NCI-H526 treated with DMSO at 0.1 percent for 48 hours (cell line): ENCODE results near the gene FAM241A.
A peak's percentile ranks its signal among the peaks of the same experiment; 100 is the strongest.
"Not testable (repeated sequence)": the region's sequence is repeated elsewhere in the genome, so short reads cannot be mapped to it uniquely, and the experiment has no call there.

Experiments
- DNase-seq: peaks from one replicate; lab custom pipeline; 2025; lab: John Stamatoyannopoulos, UW

FAM241A gene

DNA sequence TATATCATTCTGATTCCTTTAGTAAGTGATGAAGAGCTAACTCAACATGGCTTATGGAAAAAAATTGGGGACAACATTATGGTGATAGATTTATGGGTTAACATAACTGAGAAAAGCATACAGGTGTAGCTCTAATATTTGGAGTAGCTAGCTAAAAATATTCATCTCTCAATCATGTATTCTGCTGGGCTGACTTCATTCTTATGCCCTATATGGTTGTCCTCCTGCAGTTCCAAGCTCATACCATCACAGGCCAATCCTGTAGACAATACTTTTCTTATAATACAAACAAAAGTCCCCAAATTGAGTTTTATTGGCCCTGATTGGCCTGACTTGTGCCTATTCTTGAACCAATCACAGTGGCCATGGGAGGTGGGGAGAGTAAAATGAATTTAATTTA is 6.7 kb upstream of the FAM241A start:
- no peak for DNase-seq

GRCh38 chr4:112140536-112140935 is 4.7 kb upstream of the FAM241A start:
- DNase-seq = no peak

DNA sequence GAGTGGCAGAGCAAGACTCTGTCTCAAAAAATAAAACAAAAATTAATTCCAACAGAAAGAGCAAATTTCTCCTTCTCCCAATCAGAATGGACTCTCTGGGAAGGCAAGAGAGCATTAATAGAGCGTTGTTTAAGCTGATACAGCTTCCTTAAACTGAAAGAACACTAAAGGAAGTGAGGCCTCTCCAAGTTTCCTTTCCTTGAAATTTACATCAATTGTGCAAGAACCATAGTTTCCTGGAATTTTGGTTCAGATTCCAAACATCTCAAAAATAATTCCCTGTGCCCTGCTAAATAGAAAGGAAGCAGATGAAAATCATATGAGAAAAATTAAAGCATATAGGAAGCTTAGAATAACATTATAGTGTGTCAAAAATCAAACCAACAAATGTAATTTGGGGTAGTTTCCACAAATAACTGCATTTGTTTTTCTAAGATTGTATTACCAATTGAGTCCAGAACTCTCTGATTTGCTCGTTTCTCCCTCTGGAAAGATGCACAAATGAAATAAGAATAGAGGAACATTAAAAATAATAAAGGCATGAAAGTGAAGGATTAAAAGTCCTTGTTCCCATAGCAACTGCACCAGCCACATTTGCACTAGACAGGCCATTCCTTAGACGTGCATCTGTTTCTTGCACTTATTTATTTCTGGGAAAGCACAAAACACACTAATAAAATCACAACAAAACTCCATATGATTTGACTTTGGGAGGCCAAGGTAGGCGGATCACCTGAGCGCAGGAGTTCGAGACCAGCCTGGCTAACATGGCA is 3.7 kb upstream of the FAM241A start:
- no peak for DNase-seq

GRCh38 chr4:112142182-112142581 is 3.1 kb upstream of the FAM241A start:
- no peak for DNase-seq

DNA sequence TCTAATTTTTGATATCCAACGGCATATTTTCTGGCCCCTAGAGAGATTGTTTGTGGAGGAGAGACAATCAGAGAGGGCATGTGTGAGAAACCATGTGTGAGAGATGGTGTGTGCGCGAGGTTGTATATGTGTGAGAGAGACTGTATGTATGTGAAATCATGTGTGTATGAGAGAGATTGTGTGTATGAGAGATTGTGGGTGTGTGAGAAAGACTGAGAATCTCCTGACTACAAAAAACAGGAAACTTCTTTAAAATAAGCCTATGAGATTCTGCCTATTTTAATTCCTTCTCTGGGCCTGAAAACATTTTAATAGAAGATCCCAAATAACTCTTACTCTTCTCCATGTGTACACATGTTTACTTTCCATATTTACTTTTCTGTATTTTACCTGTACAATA is 1.5 kb upstream of the FAM241A start:
- DNase-seq = no peak

DNA sequence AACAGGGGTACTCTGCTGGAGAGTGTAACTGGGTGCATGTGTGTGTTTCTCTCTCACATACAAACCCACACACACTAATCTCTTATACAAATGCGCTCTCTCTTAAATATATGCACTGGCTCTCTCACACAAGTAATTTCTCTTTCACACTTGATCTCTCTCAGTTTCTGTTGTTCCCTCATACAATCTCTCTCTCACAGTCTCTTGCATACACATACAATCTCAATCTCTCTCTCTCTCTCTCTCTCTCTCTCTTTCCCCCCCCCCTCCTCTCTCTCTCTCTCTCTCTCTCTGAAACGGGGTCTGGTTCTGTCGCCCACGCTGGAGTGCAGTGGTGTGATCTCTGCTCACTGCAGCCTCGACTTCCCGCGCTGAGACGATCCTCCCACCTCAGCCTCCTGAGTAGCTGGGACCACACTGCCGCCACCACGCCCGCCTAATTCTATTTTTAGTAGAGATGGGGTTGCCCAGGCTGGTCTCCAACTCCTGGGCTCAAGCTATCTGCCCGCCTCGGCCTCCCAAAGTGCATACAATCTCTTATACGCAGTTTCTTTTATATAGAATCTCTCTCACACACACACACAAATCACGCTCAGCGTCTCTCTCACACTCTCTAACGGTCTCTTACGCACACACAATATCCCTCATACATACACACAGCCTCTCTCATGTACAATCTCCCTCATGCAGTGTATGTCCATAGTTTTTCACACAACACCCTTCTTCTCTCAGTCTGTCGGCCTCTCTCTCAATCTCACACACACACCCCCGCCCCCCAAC is 518 bp upstream of the FAM241A start:
- no peak for DNase-seq

DNA sequence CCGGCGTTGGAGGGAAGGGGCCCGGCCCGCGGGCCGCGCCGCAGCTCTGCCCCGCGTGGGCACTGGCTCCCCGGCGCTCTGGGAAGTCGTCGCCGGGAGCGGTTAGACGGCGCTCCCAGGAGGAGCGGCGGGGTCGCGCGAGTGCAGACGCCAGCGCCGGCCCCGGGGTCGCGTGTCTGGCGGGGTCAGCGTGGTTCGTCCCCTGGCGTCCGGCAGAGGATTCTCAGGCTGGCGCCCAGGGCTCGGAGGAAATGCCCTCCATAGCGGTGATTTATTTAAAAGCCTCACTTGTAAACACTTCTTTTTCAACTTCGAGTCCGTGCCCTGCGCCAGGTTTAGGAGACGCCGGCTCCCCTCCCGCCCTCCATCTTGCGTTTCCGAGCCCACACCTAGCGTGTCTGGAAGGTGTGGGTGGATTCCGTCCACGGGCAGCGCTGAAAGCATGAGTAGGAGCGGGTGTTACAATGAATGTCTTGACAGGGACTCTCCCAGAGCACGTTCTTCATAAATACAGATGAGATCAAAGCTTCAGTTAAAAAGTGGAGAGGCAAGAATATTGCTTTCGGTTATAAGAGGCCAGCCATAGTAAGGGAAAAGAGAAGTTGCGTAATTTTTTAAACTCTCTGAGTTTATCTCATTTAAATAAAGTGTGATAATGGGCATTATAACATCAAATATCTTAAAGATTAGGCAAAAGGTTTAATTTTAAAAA is 692 bp downstream of the FAM241A start:
- DNase-seq = peak; percentile 49

- DNase-seq = no peak
These were observed 1.2 kb downstream of the FAM241A start for GRCh38 chr4:112146502-112146813.

GRCh38 chr4:112147697-112148096 is 2.4 kb downstream of the FAM241A start:
- DNase-seq = no peak

GRCh38 chr4:112150920-112151319 is 5.7 kb downstream of the FAM241A start:
- no peak for DNase-seq

GRCh38 chr4:112152521-112152920 is 7.3 kb downstream of the FAM241A start:
- no peak for DNase-seq

- DNase-seq = no peak
These were observed 8.0 kb downstream of the FAM241A start for GRCh38 chr4:112153211-112153791.

GRCh38 chr4:112156112-112156511 is 10.9 kb downstream of the FAM241A start:
- no peak for DNase-seq

DNA sequence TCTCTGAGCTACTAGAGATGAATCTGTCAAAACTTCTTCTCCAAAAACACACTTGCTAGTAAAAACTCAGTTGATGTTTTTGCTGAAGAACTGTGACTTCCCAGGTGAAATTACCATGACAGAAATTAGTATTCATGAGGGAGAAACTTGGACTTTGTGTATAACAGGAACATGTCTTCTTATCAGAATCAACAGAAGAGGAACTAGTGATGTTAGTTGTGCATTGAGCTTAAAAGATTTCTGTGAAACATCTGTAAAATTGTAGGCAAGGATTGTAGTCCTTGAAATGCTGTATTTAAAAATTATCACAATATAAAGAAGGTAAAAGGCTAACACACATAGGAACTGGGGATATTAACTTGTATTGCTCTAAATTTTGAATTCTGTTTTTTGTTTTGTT is 11.3 kb downstream of the FAM241A start:
- DNase-seq = no peak

- DNase-seq = not testable (repeated sequence)
These were observed 18.5 kb downstream of the FAM241A start for GRCh38 chr4:112163706-112164105.

DNA sequence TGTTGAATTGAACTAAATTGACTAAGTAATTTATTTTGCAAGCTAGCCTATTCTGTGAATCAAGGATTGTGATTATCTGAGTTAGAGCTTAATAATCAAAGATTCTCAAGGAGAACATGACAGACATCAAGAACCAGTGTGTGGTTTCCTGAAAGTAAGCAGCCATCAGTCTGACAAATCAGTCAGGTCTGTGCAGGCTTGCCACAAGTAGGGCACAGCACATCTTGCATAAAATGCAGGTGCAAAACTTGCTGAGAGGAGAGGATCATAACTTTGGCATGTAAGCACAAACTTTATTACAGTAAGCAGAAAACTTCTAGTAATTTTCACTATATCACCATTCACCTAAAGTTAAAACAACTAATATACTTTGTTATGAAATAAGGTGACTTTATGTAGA is 22.5 kb downstream of the FAM241A start:
- DNase-seq = no peak

- no peak for DNase-seq
These were observed 23.7 kb downstream of the FAM241A start for GRCh38 chr4:112168719-112169500.

DNA sequence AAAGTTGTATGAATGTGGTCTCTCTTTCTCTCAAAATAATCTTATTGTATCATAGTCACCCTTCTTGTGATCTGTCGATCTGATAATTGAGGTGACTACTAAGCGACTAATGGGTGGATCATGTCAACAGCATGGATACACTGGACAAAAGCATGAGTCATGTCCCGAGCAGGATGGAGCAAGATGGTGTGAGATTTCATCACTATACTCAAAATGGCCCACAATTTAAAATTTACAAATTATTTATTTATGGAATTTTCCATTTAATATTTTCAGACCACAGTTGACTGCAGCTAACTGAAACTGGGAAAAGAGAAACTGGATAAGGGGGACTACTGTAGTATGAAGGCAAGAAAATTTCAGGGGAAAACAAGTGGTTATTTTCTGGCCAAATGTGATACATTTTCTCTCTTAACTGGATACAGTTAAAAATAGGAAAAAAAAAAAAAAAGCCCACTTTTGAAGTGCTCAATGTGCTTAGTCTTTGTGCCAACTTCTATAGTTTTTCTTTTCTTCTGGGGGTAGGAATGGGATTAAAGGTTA is 25.3 kb downstream of the FAM241A start:
- no peak for DNase-seq

GRCh38 chr4:112171051-112171763 is 26.0 kb downstream of the FAM241A start:
- DNase-seq = not testable (repeated sequence)

DNA sequence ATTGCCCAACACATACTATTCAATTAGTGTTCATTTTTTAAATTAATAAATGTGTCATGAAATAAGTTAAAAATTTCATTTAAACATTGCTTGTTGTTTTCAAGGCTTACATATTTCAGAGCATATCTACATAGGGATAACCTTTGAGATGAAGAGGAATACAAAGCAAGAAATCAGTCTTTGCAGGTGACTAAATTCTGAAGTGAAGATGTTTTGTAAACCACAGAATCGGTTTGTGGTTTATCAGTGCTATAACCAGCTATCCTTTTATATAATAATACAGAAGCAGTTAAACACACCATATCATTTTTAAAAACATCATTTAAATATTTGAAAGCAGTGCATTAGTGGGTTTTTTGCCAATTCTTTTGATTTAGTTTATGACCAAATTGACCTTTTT is 26.9 kb downstream of the FAM241A start:
- no peak for DNase-seq
